ENCODE data around the gene C10orf143.

Gene C10orf143

DNA sequence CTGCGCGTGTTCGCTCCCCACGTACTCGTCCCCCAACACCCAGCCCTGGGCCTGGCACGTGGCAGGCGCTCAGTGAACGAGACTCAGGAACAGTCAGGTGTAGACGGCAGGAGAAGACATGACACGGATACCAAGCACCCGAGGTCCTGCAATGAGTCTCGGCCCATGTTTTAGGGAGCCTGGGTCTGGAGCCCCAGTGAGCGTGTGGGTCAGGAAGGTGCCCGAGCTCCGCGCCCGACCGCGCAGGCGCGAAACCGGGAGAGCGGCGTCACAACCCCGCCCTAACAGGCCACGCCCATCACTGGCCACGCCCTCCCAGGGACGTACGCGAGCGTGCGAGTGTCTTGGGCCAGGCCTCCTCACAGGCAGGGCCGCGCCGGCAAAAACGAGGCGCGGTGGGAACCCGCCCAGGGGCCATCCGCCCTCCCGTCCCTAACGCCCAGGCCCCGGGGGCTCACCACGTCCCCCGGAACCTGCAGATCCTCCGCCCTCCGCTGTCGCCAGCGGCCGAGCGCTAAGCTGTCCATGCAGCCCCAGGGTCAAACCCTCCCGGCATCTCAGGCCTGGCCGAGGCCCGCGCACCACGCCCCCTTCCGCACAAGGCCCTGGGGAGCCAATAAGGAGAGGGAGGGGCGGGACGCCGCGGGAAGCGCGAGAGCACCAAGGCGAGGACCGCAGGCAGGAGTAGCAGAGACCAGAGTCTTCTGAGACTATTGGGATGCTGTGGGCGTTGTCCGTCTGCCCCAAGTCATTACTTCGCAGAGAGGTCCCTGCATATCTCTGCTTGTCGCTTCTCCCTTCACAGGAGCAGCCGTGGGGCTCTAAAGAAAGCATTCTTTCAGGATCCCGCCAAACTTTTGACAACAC lies at the start of gene C10orf143:
Gene C10orf143 (minus strand): TSS at position 585 of the 867 bp plus-strand sequence. CDS start 58 bp downstream, at position 527.
- peak; percentile 95 for DNase-seq (ENCODE audit: low read depth)
- TF ChIP-seq, protein P1, sequence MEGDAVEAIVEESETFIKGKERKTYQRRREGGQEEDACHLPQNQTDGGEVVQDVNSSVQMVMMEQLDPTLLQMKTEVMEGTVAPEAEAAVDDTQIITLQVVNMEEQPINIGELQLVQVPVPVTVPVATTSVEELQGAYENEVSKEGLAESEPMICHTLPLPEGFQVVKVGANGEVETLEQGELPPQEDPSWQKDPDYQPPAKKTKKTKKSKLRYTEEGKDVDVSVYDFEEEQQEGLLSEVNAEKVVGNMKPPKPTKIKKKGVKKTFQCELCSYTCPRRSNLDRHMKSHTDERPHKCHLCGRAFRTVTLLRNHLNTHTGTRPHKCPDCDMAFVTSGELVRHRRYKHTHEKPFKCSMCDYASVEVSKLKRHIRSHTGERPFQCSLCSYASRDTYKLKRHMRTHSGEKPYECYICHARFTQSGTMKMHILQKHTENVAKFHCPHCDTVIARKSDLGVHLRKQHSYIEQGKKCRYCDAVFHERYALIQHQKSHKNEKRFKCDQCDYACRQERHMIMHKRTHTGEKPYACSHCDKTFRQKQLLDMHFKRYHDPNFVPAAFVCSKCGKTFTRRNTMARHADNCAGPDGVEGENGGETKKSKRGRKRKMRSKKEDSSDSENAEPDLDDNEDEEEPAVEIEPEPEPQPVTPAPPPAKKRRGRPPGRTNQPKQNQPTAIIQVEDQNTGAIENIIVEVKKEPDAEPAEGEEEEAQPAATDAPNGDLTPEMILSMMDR (conservative IDR thresholded peaks at IDR 0.05; ENCODE audit: control insufficient read depth, insufficient read depth, low read depth, low read length) = no peak
- peak within 1 kb of the TSS; percentile 74 for H3K4me3 ChIP-seq (ENCODE audit: control insufficient read depth, low read depth, low read length)

DNA sequence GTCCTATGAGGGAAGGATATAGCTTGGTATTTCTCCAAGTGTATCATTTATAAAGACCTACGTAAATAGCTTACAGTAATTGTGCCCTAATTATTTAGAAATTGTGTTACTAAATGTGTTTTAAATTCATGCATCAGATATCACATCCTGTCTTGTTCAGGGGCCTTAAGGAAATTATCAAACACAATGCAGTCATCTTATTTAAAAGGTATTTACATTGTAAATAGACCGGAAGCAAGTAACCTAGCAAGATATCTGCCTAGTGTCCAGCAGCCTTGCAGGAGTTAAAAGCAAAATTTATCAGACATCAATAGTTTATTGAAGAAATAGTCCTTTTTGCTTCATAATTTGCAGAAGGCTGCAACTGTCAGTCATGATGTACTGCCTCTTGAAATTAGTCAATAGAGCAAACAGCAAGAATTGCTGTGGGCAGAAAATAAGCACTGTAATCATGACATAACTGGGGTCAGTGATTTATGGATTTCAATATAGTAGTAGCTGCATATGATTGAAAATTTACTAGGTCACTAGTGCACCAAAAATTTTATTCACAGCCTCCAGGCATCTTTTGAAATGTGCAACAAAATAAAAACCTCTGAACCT lies 48.7 kb upstream of the C10orf143 start:
- DNase-seq (ENCODE audit: low read depth) = no peak
- H3K4me3 ChIP-seq (ENCODE audit: control insufficient read depth, low read depth, low read length) = no peak overlapping the region
- TF ChIP-seq, protein P1 (conservative IDR thresholded peaks at IDR 0.05; ENCODE audit: control insufficient read depth, insufficient read depth, low read depth, low read length) = no peak

DNA sequence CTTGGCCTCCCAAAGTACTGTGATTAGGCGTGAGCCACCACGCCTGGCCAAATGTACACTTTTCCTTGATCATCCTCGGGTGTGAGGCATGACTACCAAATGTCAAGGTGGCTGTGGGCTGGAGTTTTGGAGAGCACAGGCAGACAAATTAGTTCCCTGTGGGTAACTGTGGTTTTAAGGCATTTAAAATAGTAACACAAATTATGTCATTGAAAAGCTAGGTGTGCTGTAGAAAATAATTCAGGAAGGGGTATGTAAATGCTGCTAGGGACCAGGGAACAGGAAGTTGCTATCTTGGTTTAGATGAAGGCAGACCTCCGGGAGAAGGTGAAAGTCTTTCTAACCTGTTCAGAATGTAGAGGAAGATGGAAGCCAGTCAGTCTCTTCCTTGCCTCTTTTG lies 35.4 kb upstream of the C10orf143 start:
- no peak for DNase-seq (ENCODE audit: low read depth)
- TF ChIP-seq, protein P1 (conservative IDR thresholded peaks at IDR 0.05; ENCODE audit: control insufficient read depth, insufficient read depth, low read depth, low read length) = no peak
- no peak overlapping the region for H3K4me3 ChIP-seq (ENCODE audit: control insufficient read depth, low read depth, low read length)

DNA sequence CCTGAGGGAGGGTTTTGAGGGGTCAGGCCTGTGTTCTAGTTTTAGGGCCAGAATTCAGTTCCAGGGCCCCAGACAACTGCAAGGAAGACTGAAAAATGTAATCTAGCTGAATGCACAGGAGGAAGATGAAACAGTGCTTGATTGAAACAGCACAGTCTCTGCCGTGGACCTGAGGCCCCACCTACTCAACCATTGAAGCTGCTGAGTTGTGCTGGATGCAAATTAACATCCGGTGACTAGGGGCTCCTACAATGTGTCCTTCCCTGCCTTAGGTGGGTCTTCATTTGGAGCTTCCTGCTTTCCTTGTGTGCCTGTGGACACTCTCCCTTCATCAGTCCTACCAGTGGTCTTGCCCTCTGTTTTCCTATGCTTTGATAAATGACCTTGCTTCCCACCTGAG lies 31.2 kb upstream of the C10orf143 start:
- H3K4me3 ChIP-seq (ENCODE audit: control insufficient read depth, low read depth, low read length) = no peak overlapping the region
- no peak for DNase-seq (ENCODE audit: low read depth)
- TF ChIP-seq, protein P1 (conservative IDR thresholded peaks at IDR 0.05; ENCODE audit: control insufficient read depth, insufficient read depth, low read depth, low read length) = no peak

DNA sequence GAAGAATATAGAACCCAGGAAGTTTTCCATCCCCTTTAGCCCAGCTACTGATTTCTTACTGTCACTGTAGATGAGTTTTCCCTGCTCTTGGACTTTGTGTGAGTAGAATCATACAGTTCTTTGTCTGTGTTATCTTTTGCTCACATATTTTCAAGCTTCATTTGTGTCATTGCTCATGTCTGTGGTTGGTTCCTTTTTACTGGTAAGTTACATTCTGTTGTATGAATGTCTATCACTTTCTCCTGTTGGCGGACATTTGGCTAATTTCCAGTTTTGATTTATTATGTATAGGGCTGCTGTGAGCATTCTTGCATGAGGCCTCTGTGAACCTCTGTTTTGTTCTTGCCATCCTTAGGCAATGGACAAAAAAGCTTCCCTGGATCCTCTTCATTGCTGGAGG lies 30.8 kb upstream of the C10orf143 start:
- DNase-seq (ENCODE audit: low read depth) = peak; percentile 12
- no peak overlapping the region for H3K4me3 ChIP-seq (ENCODE audit: control insufficient read depth, low read depth, low read length)
- TF ChIP-seq, protein P1 (conservative IDR thresholded peaks at IDR 0.05; ENCODE audit: control insufficient read depth, insufficient read depth, low read depth, low read length) = no peak

DNA sequence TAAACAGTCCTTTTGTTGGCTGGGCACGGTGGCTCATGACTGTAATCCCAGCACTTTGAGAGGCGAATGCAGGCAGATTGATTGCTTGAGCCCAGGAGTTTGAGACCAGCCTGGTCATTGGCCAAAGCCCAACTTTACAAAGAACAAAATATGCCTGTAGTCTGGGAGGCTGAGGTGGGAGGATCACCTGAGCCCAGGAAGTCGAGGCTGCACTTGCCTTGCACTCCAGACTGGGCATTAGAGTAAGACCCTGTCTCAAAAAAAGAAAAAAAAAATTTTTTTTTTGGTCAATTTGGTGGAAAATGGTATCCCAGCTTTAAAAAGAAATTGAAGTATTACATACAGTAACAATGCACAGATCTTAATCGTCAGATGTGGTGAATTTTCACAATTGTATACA lies 30.4 kb upstream of the C10orf143 start:
- no peak overlapping the region for H3K4me3 ChIP-seq (ENCODE audit: control insufficient read depth, low read depth, low read length)
- TF ChIP-seq, protein P1 (conservative IDR thresholded peaks at IDR 0.05; ENCODE audit: control insufficient read depth, insufficient read depth, low read depth, low read length) = no peak
- no peak for DNase-seq (ENCODE audit: low read depth)
